Lung (tissue), 12 donors: ENCODE data around the gene RSRC1. TPM values are rescaled to one million over a fixed set of nuclear protein-coding genes. Genes with fewer than 3 reads are reported as not detected.

Experiments used
- ATAC-seq: fragments of 200-7000 bp; cut with Tn5 transposase; one replicate; pipeline ENCODE4 v1.9.1; 2020; ENCODE audit warnings: moderate number of reproducible peaks; ENCODE audit not compliant: insufficient read depth, low FRiP score
- DNase-seq, 3 donors: peaks; one replicate each; pipeline ENCODE4 v3.0.0-alpha.2; 2013 to 2017
- H3K27ac ChIP-seq, 2 donors: one replicate each; pipeline ENCODE4 v1.5.1; 2013; ENCODE audit warnings: mild to moderate bottlenecking in 2 of 2, moderate library complexity in 2 of 2, control low read depth in 1 of 2, inconsistent platforms in 1 of 2, low read depth in 1 of 2, low read length in 1 of 2
- H3K27me3 ChIP-seq, 3 donors: one replicate each; pipeline ENCODE4 v1.5.1; 2013; ENCODE audit warnings: low read length in 2 of 3; ENCODE audit not compliant: control insufficient read depth in 3 of 3, insufficient read depth in 3 of 3
- H3K36me3 ChIP-seq, 4 donors: one replicate each; pipeline ENCODE4 v1.5.1; 2013; ENCODE audit warnings: low read length in 4 of 4, mild to moderate bottlenecking in 1 of 4, moderate library complexity in 1 of 4; ENCODE audit not compliant: control insufficient read depth in 4 of 4, insufficient read depth in 4 of 4
- H3K4me1 ChIP-seq, 5 donors: one replicate each; pipeline ENCODE4 v1.5.1; 2013; ENCODE audit warnings: low read length in 5 of 5, mild to moderate bottlenecking in 2 of 5, moderate library complexity in 1 of 5; ENCODE audit not compliant: control insufficient read depth in 5 of 5, insufficient read depth in 5 of 5
- H3K4me3 ChIP-seq: one replicate; pipeline ENCODE4 v1.5.1; 2013; ENCODE audit warnings: mild to moderate bottlenecking, control low read depth, moderate library complexity
- H3K9ac ChIP-seq, 2 donors: one replicate each; pipeline ENCODE4 v1.5.1; 2013; ENCODE audit warnings: low read length in 2 of 2, control low read depth in 1 of 2; ENCODE audit not compliant: insufficient read depth in 1 of 2
- H3K9me3 ChIP-seq, 4 donors: one replicate each; pipeline ENCODE4 v1.5.1; 2013; ENCODE audit warnings: low read length in 3 of 4, mild to moderate bottlenecking in 1 of 4, moderate library complexity in 1 of 4; ENCODE audit not compliant: control insufficient read depth in 4 of 4, insufficient read depth in 3 of 4
- CTCF ChIP-seq: IDR thresholded peaks from 2 replicates; pipeline ENCODE4 v1.5.1; 2012; ENCODE audit warnings: mild to moderate bottlenecking; ENCODE audit errors: control extremely low read depth, extremely low read depth
- WGBS, 2 donors: extraction: QIAGEN DNeasy Blood & Tissue Kit; methylation state at CpG; one replicate each; pipeline ENCODE4 v1.1.7; 2013; 5-methylcytosine and 5-hydroxymethylcytosine counted together
- polyA plus RNA-seq, 2 donors: library from polyadenylated mRNA; stranded (reverse); fragments of 200-250 nt; gene quantifications; one replicate each; pipeline ENCODE4 v1.2.1, GENCODE V29; 2013
- total RNA-seq, 2 donors: library from RNA; depleted of rRNA in 1 of 2; stranded (reverse); fragments of >200 nt in 1 of 2; gene quantifications; one replicate each; pipeline ENCODE4 v1.2.1, GENCODE V29; 2014 to 2021
- donor health status: control.
- donor health status: control.
- donor health status: Bipolar disorder and iron deficiency.
- donor health status: healthy.
- donor health status: DM: yes; HTN: yes; CAD: no.

Gene RSRC1
- total and polyA plus RNA-seq, 4 donors = 9.1 to 53.5 (median 17.0) TPM

GRCh38 chr3:158205994-158206393 is 96.1 kb downstream of the RSRC1 start:
- WGBS, 2 donors = 85 to 92% methylated on average over 2 of the region's 2 CpGs
- H3K4me1 ChIP-seq = no peaks in the 10 kb centered on the region
- DNase-seq (peak in 1 of 3 donors; percentile 7), ATAC-seq (no peak)
- H3K9ac ChIP-seq = no peak overlapping the region
- H3K9me3 ChIP-seq = peaks cover 0 to 3% (median 0%) of the 10 kb centered on the region in 4 donors
- no peaks in the 10 kb centered on the region for H3K27me3 ChIP-seq
- no peak overlapping the region for H3K4me3 ChIP-seq
- no peak for TF ChIP-seq CTCF
- no peak overlapping the region for H3K27ac ChIP-seq
- H3K36me3 ChIP-seq = peaks cover 0 to 2% (median 0%) of the 10 kb centered on the region in 4 donors

- DNase-seq (no peak), ATAC-seq (no peak)
- no peaks in the 10 kb centered on the region for H3K36me3 ChIP-seq
- TF ChIP-seq CTCF = no peak
- H3K27me3 ChIP-seq = no peaks in the 10 kb centered on the region
- no peaks in the 10 kb centered on the region for H3K4me1 ChIP-seq
- H3K9me3 ChIP-seq = no peaks in the 10 kb centered on the region
- no peak overlapping the region for H3K27ac ChIP-seq
- no peak overlapping the region for H3K9ac ChIP-seq
- WGBS, 2 donors = 94 to 97% methylated on average over 4 of the region's 4 CpGs
- H3K4me3 ChIP-seq = no peak overlapping the region
Observed at GRCh38 chr3:158210067-158210466, 100.2 kb downstream of the RSRC1 start.

- Histone ChIP-seq H3K27me3 (no peaks in the 10 kb centered on the region), H3K9me3 (no peaks in the 10 kb centered on the region), H3K9ac (no peak overlapping the region), H3K4me3 (no peak overlapping the region), H3K27ac (no peak overlapping the region), H3K4me1 (no peaks in the 10 kb centered on the region), H3K36me3 (no peaks in the 10 kb centered on the region)
- TF ChIP-seq CTCF = no peak
- DNase-seq = no peak
- no peak for ATAC-seq
Observed at GRCh38 chr3:158213461-158213860, 103.6 kb downstream of the RSRC1 start.

GRCh38 chr3:158217992-158218391 is 108.1 kb downstream of the RSRC1 start:
- Histone ChIP-seq H3K27ac (no peak overlapping the region), H3K9ac (no peak overlapping the region), H3K9me3 (no peaks in the 10 kb centered on the region), H3K27me3 (no peaks in the 10 kb centered on the region), H3K4me3 (no peak overlapping the region), H3K36me3 (no peaks in the 10 kb centered on the region), H3K4me1 (no peaks in the 10 kb centered on the region)
- ATAC-seq (no peak), DNase-seq (no peak)
- WGBS, 2 donors = 96% methylated on average over 3 of the region's 3 CpGs
- no peak for TF ChIP-seq CTCF
